OCI-M2 (cell line): Measurements from ENCODE around the gene UBE2L3.
"Not testable (repeated sequence)": the region's sequence is repeated elsewhere in the genome, so short reads cannot be mapped to it uniquely, and the experiment has no call there.

ENCODE experiments used
- DNase-seq: peaks from one replicate; lab custom pipeline; 2025; ENCODE audit not compliant: unreplicated experiment; lab: John Stamatoyannopoulos, UW

The UBE2L3 gene

GRCh38 chr22:21642584-21643448 lies 75.3 kb downstream of the UBE2L3 start:
- no peak for DNase-seq

GRCh38 chr22:21643533-21644357 lies 76.2 kb downstream of the UBE2L3 start:
- no peak for DNase-seq

GRCh38 chr22:21645513-21645912 lies 78.0 kb downstream of the UBE2L3 start:
- DNase-seq = not testable (repeated sequence)

GRCh38 chr22:21646608-21647590 lies 79.4 kb downstream of the UBE2L3 start:
- DNase-seq = peak; percentile 48

GRCh38 chr22:21650280-21650679 lies 82.8 kb downstream of the UBE2L3 start:
- no peak for DNase-seq

- DNase-seq = no peak
Measured at GRCh38 chr22:21650823-21651520, 83.5 kb downstream of the UBE2L3 start.

- DNase-seq = no peak
Measured at GRCh38 chr22:21651521-21652009, 84.1 kb downstream of the UBE2L3 start.

- DNase-seq = peak; percentile 61
Measured at GRCh38 chr22:21652010-21652546, 84.6 kb downstream of the UBE2L3 start.

GRCh38 chr22:21652547-21653545 lies 85.3 kb downstream of the UBE2L3 start:
- no peak for DNase-seq

- DNase-seq = no peak
Measured at GRCh38 chr22:21657020-21657359, 89.5 kb downstream of the UBE2L3 start.

GRCh38 chr22:21657360-21658032 lies 90.0 kb downstream of the UBE2L3 start:
- peak; percentile 20 for DNase-seq

GRCh38 chr22:21659864-21660525 lies 92.5 kb downstream of the UBE2L3 start:
- no peak for DNase-seq

GRCh38 chr22:21660904-21661303 lies 93.4 kb downstream of the UBE2L3 start:
- DNase-seq = no peak

- DNase-seq = no peak
Measured at GRCh38 chr22:21661991-21662390, 94.5 kb downstream of the UBE2L3 start.

- no peak for DNase-seq
Measured at GRCh38 chr22:21663738-21664137, 96.2 kb downstream of the UBE2L3 start.

- no peak for DNase-seq
Measured at GRCh38 chr22:21665047-21665851, 97.7 kb downstream of the UBE2L3 start.

- DNase-seq = no peak
Measured at GRCh38 chr22:21666786-21667185, 99.3 kb downstream of the UBE2L3 start.
